Measurements from ENCODE around the gene YWHAH.
A peak's percentile ranks its signal among the peaks of the same experiment; 100 is the strongest.

GRCh38 chr22:31952094-31952401 lies 7.7 kb downstream of the YWHAH start:
- TF ChIP-seq CTCF (IDR thresholded peaks at IDR 0.05; ENCODE audit: low read depth, low read length, missing input control) (no peak), ZBTB33 (IDR thresholded peaks at IDR 0.05) (no peak), YY1 (IDR thresholded peaks at IDR 0.05) (no peak), REST (IDR thresholded peaks at IDR 0.05) (no peak), RAD21 (IDR thresholded peaks at IDR 0.05) (peak in 1 of 2 donors; percentile 29), TAF1 (conservative IDR thresholded peaks at IDR 0.05) (no peak), SP1 (IDR thresholded peaks at IDR 0.05) (no peak), MAX (IDR thresholded peaks at IDR 0.05) (no peak), JUND (IDR thresholded peaks at IDR 0.05) (no peak), EGR1 (IDR thresholded peaks at IDR 0.05; ENCODE audit: low read depth in 2 of 2) (no peak), GABPA (IDR thresholded peaks at IDR 0.05 in 1 of 2, conservative IDR thresholded peaks at IDR 0.05 in 1 of 2) (no peak)
